HG02763 (cell line): ENCODE measurements around the gene UBE2K.
"Not testable (repeated sequence)": the region's sequence is repeated elsewhere in the genome, so short reads cannot be mapped to it uniquely, and the experiment has no call there.

ENCODE experiments used
- ATAC-seq: cut with Tn5 transposase; IDR thresholded peaks from one replicate; pipeline ENCODE4 v1.9.1; 2021; ENCODE audit warnings: mild to moderate bottlenecking, moderate library complexity; ENCODE audit not compliant: unreplicated experiment

Gene UBE2K, protein sequence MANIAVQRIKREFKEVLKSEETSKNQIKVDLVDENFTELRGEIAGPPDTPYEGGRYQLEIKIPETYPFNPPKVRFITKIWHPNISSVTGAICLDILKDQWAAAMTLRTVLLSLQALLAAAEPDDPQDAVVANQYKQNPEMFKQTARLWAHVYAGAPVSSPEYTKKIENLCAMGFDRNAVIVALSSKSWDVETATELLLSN

DNA sequence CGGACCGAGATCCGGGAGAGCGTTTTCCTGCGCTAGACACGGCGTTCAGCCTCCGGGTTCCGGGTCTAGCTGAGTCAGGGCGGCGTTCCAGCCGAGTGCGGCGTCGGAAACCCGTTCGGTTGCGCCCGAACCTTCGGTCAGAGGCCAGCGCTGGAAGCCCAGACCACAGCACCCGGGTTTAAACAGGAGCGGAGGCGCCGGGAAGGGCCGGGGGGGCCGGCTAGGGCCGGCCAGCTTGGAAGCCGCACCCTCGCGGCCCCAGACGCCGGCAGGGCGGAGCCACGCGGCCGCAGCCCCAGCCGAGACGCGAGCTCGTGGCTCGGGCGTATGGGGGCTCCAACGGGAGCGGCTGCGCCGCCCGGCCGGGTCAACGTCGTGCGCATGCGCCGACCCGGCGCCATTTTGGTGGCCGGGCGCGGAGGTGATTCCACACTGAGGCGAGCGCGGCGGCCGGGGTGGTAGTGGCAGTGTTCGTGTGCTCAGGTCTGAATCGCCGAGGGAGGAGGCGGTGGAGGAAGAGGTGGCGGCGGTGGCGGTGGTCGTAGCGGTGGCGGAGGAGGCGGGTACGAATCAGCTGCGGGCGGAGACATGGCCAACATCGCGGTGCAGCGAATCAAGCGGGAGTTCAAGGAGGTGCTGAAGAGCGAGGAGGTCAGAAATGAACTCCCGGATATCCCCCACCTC is at the start of gene UBE2K:
Gene UBE2K, plus strand, starts transcription at position 397 of the 684 bp plus-strand sequence. Its CDS starts 192 bp downstream, at position 589.
- ATAC-seq, result peak; percentile 91

DNA sequence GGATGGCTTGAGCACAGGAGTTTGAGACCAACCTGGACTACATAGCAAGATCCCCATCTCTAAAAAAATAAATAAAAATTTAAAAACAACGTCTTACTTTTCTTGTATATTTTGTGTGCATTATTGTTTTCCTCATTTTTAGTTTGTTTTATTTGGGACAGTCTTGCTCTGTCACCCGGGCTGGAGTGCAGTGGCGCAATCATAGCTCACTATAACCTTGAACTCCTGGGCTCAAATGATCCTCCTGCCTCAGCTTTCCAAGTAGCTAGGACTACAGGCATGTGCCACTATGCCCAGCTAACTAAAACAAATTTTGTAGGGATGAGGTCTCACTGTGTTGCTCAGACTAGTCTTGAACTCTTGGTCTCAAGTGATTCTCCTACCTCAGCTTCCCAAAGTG is 49.7 kb upstream of the UBE2K start:
- ATAC-seq, result no peak

DNA sequence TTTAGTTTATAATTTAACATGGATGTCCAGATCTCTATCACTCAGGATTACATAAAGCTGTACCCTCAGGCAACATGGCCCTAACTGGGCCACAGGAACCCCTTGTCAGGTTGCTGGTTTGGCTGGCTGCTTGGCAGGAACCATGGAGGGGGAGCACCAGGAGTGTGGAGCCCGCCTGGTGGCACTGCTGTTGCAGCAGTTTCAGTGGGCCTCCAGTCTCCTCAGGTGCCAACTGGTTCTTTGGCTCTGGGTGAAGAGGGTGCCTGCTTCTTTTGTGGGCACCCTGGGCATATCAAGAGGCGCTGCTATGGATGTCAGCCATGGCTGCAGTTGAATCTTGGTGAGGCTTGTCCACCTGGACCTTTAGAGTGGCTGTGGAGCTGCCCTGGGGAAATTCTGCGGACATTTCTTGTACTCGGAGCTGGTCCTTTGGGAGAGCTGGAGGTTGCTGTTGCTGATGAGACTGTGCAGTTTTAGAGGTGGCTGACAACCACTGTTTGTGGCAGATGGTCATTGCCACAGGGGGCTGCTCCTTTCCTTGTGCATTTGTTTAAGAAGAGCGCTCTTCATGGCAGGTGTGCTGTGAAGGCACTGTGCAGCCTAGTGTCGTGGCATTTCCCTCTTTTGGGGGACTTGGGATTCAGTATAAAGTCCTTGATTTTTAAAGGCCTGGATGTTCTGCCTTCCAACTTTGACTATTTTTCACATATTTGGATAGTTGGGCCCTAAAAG is 48.9 kb upstream of the UBE2K start:
- ATAC-seq, result no peak

DNA sequence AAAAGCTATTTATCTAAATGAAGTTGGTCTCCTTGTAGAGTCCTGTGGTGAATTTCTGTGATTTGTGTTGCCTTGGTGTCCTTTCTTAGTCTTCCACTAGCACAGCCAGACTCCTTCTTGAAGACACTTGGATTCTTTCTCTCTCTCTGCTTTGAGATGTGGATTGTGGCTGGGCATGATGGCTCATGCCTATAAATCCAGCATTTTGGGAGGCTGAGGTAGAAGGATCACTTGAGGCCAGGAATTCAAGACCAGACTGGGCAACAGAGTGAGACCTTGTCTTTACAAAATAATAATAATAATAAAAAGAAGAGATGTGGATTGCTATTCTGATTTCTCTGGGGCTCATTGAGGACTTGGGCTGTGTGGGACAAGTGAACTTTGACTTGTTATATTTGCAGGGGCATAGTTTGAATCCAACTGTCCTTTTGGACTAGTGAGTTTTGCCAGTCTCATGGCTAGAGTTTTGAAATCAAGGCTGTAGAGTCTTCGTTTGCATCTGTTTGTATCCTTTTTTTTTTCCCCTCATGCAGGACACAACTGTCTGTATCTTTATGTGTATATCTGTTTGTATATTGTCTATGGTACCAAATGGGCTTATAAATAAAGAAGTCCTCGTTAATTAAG is 48.2 kb upstream of the UBE2K start:
- no peak for ATAC-seq

DNA sequence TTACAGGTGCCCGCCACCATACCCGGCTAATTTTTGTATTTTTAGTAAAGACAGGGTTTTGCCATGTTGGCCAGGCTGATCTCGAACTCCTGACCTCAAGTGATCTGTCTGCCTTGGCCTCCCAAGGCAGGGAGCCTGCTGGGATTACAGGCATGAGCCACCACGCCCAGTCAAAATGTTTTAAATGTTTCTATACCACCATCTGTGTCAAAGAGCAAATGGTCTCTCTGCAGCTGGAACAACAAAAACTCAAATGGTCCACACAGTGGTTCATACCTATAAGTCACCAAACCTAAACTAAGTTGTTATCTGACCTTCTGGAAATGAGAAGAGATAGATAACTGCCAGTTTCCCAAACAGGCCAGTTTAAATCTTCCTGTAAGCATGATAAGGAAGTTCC is 46.4 kb upstream of the UBE2K start:
- ATAC-seq, result not testable (repeated sequence)

DNA sequence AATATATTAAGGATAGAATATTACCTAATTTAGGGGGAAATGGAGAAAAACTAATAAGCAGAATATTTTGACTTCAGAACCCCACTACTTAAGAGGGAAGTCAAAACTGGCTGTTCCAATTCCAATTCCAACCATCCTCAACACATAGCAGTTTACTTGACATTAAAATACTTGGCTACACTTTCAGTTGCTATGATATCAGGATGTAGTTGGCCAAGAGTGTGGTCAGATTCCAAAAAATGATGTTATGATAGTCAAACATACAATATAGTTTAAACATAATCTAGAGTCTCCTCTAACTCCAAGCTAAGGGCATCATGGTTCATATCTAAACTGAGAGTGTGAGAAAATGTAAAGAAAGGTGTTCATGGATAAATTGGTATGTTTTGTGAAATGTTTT is 42.7 kb upstream of the UBE2K start:
- no peak for ATAC-seq

DNA sequence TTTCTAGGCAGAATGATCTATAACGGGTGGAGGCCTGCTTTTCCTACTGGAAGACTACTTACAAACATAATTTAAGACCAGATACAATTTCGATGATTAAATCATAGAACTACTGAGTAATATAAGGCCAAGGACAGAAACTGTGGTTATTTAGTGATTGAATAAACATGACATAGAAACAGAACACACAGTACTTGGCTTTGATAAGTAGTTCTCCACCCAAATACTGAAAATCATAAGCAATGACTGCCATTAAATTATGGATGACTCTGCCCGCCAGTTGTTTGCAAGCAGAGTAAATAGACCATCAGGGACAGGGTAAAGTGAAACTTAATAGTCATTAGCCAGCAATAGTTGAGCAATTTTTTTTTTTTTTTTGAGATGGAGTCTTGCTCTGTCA is 42.1 kb upstream of the UBE2K start:
- no peak for ATAC-seq

DNA sequence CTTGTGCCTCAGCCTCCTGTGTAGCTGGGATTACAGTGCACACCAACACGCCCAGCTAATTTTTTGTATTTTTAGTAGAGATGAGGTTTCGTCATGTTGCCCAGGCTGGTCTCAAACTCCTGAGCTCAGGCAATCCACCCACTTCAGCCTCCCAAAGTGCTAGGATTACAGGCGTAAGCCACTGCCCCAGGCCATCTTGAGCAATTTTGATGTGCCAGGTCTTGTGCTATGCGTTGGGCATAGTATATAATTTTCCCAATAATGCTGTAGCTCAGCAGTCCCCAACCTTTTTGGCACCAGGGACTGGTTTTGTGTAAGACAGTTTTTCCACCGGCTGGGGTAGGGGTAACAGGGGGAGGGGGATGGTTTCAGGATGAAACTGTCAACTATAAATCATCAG is 41.3 kb upstream of the UBE2K start:
- not testable (repeated sequence) for ATAC-seq

DNA sequence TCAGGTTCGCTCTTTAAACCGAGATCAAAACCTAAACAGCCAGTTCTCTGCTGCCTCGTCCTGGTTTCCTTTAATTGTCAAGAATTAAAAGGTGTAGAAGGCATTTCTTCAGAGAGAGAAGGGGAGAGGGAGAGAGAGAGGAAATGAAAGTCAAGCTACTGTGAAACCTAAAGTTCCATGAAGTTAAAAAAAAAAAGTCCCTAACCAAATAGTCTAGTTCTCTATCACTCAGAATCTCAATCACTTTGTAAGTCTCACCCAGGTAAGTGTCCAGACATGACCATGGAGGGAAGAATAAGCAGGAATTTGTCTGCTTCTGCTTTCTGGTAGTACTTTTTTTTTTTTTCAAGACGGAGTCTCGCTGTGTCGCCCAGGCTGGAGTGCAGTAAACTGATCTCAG is 40.5 kb upstream of the UBE2K start:
- ATAC-seq, result peak; percentile 72

DNA sequence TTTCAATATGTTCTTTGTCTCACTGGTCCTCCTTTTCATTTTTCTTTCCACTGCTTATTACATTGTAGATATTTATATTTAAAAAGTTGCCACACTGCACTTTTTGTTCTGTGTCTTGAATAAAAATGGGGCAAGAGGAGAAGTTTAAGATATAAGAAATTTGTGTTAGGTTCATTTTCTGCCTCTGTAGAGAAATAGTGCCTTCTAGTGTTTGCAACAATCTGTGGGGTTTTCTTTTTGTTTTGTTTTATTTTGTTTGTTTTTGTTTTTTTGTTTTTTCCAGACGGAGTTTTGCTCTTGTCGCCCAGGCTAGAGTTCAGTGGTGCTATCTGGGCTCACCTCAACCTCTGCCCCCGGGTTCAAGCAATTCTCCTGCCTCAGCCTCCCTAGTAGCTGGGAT is 39.2 kb upstream of the UBE2K start:
- no peak for ATAC-seq

DNA sequence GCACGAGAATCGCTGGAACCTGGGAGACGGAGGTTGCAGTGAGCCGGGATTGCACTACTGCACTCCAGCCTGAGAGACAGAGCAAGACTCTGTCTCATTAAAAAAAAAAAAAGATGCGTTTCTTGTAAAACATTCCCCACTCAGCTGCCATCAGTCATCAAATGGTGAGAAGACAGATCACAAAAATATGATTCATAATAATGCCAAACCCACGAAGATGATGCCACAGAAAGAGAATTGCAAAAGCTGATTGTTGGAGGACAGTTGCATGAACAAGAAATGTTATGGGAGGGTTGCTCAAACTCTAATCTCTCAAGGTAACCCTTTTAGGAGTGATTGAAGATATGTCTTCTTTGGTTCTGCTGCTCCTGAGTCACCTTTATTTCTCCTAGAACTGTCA is 37.9 kb upstream of the UBE2K start:
- ATAC-seq, result no peak

DNA sequence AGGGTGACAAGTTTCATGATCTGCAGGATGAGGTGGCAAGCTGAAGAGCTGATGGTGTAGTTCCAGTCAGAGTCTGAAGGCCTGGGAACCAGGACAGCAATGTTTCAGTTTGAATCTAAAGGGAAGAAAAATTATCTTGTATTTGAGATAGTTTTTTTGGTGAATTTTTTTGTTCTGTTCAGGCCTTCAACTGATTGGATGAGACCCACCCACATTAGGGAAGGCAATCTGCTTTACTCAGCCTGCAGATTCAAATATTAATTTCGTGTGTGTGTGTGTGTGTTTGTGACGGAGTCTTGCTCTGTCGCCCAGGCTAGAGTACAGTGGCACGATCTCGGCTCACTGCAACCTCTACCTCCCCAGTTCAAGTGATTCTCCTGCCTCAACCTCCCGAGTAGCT is 37.2 kb upstream of the UBE2K start:
- no peak for ATAC-seq

DNA sequence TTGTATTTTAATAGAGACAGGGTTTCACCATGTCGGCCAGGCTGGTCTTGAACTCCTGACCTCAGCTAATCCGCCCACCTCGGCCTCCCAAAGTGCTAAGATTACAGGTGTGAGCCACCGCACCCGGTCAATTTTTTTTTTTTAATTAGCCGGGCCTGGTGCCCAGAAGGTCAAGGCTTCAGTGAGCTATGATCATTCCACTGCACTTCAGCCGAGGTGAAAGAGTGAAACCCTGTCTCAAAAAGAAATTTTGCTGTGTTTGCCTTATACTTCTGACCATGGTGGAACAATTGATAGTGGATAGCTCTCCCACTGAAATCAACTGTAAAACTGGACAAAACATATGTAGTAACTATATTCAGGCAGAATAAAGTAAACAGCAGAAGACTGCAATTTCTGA is 35.3 kb upstream of the UBE2K start:
- no peak for ATAC-seq

DNA sequence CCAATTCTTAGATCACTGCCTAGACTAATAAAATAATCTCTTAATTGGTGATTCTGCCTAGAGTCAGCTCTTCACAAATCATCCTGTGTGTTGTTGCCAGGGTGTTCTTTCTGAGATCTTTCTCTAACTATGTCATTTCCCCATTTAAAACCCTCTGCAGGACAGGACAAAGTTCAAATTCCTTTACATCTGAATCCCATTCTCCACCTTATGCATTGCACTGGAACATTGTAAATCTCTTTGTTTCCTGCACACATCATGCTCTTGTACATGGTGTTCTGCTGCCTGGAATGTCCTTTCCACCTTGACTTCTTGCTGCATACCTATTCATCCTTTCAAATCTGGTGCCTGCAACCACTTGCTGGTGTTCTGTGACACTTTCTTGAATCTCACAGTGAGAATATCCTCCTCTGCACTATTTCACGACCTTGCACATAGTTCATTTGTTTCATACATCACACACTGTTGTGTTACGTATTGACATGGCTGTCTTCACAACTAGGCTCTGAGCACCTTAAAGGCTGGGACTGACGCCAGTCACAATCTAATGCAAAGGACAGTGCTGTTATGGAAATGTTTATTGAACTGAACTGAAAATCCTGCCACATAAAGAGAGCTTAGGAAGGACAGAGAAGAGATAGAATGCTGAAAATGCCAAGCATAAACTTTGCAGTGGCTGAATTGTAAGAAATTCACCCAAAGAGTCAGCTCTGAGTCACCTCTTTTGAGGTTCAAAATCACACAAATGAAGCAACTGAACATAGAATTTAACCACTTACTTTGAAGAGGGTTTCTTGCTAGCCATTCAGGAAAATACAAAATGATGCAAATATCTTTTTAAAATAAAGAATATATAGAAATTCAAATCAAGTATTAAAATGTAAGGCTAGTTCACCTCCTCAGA is 32.9 kb upstream of the UBE2K start:
- no peak for ATAC-seq

DNA sequence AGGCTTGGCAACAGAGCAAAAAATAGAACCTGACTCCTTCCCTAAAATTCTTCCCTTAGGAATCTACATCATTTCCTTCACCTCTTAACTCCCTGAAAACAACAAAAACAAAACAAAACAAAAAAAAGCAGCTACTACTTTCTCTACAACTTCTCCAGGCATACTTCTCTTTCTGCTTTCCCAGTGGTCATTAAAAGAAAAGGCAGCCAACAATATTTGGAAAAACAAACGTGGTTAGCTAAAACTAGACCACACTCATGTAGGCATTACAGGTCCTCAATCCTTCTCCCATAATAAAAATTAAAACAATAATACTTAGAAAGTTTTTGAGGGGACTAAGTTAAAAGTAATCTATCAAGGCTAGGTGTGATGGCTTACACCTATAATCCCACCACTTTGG is 30.2 kb upstream of the UBE2K start:
- no peak for ATAC-seq

DNA sequence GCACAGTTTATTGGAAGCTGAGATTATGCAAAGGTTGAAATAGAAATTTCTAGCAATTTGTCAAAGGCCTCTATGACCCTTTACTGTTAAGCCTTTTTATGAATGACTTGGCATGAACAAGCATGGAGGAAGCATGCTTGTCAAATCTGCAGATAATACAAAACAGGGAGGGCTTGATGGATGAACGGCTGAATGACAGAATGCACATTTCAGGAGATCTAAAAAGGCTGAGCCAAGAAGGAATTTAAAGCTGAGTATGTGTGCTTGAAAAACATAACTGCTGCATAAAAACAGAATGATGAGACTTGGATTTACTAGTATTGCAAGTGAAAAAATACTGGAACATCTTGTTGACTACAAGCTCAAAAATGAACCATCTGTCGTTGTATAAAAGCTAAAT is 29.0 kb upstream of the UBE2K start:
- no peak for ATAC-seq

DNA sequence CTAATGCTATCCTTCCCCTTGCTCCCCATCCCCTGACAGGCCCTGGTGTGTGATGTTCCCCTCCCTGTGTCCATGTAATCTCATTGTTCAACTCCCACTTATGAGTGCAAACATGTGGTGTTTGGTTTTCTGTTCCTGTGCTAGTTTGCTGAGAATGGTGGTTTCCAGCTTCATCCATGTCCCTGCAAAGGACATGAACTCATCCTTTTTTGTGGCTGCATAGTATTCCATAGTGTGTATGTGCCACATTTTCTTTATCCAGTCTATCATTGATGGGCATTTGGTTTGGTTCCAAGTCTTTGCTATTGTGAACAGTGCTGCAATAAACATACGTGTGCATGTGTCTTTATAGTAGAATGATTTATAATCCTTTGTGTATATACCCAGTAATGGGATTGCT is 27.6 kb upstream of the UBE2K start:
- not testable (repeated sequence) for ATAC-seq

DNA sequence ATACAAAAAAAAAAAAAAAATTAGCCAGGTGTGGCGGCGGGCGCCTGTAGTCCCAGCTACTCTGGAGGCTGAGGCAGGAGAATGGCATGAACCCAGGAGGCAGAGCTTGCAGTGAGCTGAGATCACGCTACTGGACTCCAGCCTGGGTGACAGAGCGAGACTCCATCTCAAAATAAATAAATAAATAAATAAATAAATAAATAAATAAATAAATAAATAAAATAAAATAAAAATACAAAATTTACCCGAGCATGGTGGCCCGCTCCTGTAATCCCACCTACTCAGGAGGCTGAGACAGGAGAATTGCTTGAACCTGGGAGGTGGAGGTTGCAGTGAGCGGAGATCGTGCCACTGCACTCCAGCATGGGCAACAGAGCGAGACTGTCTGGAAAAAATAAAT is 22.3 kb upstream of the UBE2K start:
- not testable (repeated sequence) for ATAC-seq

DNA sequence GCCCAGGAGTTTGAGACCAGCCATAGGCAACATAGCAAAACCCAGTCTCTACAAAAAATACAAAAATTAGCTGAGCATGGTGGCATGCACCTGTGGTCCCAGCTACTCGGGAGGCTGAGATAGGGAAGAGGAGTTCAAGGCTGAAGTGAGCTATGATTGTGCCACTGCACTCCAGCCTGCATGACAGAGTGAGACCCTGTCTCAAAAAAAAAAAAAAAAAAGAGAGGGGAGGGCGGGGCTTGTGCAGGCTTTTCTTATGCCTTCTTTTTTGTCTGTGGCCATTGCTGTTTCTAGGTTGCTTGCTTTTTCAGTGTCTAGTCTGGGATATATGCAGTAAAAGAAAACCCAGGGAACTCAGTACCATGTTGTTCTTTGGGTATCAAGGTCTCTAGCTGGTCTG is 16.9 kb upstream of the UBE2K start:
- ATAC-seq, result not testable (repeated sequence)

DNA sequence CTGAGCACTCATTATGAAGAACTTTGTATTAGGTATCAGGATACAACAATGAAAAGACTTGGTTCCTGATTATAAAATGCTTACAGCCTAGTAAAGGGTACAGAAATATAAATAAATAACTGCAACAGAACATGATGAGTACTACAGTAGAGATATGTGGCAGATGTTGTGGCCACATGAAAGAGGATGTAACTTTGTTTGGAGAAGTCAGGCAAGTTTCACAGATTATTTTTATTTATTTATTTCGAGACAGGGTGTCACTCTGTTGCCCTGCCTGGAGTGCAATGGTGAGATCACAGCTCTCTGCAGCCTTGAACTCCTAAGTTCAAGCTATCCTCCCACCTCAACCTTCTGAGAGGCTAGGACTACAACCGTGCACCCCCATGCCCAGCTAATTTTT is 15.8 kb upstream of the UBE2K start:
- no peak for ATAC-seq

DNA sequence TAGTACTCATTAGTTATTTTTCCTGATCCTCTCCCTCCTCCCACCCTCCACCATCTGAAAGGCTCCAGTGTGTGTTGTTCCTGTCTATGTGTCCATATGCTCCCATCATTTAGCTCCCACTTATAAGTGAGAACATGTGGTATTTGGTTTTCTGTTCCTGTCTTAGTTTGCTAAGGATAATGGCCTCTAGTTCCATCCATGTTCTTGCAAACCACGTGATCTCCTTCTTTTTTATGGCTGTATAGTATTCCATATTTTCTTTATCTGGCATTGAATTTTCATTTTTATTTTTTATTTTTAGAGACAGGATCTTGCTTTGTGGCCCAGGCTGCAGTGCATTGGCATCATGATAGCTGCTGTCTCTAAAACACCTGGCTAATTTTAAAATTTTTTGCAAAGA is 11.9 kb upstream of the UBE2K start:
- no peak for ATAC-seq
